Omental fat pad (tissue), 4 donors: ENCODE data around the gene ABCC3. TPM values are rescaled to one million over a fixed set of nuclear protein-coding genes. Genes with fewer than 3 reads are reported as not detected.
A peak's percentile ranks its signal among the peaks of the same experiment; 100 is the strongest.

Experiments
- ATAC-seq: fragments of 150-250 bp; one replicate; pipeline ENCODE4 v1.9.1; 2016; ENCODE audit warnings: mild to moderate bottlenecking, moderate library complexity; ENCODE audit not compliant: low FRiP score
- DNase-seq: peaks from one replicate; pipeline ENCODE4 v3.0.0-alpha.2; 2019; ENCODE audit warnings: low spot score
- total RNA-seq, 4 donors: library from RNA; depleted of rRNA; stranded (reverse); fragments of >200 nt; gene quantifications; one replicate each; pipeline ENCODE4 v1.1.0, GENCODE V29; 2016
- TF ChIP-seq, protein P1 (sequence below), 3 donors: fragments of 450-650 bp; IDR thresholded peaks; one replicate each; pipeline ENCODE4 v1.5.1; 2016 to 2017; ENCODE audit warnings: antibody characterized with exemption in 3 of 3, mild to moderate bottlenecking in 3 of 3, moderate library complexity in 2 of 3

Gene ABCC3
- total RNA-seq, 4 donors from 2014 or later, result 2.8 to 19.9 (median 11.1) TPM

DNA sequence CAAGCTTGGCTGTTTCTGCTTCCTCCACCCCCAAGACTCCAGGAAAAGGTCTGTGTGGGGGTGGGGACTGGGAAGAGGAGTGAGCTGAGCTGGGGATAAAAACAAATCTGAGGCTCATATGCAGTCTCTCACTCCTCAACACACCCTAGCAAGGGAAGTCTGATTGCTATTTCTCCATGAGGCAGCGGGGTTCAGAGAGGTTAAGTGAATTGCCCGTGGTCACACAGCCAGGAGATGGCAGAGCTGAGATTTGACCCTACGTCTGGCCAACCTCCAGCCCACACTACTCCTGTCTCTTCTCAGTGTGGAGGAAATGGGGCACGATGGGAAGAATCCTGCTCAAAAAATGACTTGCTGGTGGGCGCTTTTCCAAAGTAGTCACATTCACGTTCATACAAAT lies 4.8 kb upstream of the ABCC3 start:
- DNase-seq, result no peak
- TF ChIP-seq, protein P1, sequence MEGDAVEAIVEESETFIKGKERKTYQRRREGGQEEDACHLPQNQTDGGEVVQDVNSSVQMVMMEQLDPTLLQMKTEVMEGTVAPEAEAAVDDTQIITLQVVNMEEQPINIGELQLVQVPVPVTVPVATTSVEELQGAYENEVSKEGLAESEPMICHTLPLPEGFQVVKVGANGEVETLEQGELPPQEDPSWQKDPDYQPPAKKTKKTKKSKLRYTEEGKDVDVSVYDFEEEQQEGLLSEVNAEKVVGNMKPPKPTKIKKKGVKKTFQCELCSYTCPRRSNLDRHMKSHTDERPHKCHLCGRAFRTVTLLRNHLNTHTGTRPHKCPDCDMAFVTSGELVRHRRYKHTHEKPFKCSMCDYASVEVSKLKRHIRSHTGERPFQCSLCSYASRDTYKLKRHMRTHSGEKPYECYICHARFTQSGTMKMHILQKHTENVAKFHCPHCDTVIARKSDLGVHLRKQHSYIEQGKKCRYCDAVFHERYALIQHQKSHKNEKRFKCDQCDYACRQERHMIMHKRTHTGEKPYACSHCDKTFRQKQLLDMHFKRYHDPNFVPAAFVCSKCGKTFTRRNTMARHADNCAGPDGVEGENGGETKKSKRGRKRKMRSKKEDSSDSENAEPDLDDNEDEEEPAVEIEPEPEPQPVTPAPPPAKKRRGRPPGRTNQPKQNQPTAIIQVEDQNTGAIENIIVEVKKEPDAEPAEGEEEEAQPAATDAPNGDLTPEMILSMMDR (IDR thresholded peaks at IDR 0.05), result no peak
- no peak for ATAC-seq

DNA sequence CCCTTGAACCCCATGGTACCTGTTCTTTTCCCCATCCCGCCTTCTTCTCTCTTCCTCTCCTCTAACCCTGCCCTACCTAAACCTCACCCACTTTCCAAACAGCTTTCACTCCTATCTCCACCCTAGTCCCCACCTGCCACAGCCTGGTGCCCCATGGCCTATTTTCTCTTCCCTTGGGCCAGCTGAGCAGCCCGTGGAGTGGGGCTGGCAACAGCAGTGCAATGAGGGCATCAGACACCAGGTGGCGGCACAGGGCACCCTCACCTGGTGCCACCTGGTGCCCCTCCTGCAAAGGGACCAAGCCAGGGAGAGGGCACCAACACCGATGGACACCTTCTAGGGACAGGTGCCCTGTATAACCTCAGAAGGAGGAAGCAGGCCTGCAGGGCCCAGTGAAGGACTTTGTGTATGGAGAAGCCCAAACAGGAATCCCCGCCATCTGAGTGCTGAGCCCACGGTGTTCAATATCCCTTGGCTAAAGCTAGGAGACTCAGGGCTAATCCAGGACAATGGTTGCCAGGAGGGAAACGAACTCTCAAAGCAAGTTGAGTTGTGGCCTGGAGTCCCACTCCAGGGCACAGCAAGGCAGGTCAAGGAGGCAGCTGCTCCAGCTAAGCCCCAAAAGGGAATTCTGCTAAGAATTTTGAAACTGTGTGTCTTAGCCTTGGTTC lies 4.0 kb upstream of the ABCC3 start:
- TF ChIP-seq, protein P1 (IDR thresholded peaks at IDR 0.05), result peak in 1 of 3 donors; percentile 33
- no peak for ATAC-seq
- DNase-seq, result no peak

DNA sequence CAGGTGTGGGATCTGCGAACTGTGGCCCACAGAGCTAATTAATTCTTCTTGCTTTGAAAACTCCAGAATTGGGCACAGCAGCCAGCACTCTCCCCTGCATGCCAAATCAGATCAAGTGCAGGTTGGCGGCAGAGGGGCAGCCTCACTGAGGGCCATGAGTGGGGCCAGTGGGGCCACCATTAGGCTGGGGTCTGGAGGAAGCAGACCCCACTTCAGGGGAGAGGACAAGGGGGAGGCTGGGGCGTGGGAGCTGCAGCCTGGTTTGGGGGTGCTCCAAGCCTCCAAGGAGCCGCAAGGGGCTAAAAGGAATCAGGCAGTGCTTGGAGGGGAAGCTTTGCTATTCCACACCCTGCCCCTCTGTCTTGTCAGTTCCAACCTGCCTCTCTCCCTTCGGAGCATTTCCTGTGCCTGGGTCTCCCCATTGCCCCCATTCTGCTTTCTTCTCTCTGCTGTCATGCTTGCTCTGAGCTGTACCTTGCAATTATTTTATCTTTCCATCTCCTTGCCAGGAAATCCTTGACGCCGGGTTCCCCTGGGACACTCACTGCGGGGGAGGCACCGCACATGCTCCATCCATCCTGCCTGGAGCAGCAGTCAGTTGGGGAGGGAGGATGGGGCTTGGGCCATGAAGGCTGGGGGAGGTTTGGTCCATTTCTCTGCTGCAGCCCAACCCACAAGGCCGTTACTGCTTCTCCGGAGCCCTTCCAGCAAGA lies 3.3 kb upstream of the ABCC3 start:
- DNase-seq (no peak), ATAC-seq (no peak)
- TF ChIP-seq, protein P1 (IDR thresholded peaks at IDR 0.05), result no peak

DNA sequence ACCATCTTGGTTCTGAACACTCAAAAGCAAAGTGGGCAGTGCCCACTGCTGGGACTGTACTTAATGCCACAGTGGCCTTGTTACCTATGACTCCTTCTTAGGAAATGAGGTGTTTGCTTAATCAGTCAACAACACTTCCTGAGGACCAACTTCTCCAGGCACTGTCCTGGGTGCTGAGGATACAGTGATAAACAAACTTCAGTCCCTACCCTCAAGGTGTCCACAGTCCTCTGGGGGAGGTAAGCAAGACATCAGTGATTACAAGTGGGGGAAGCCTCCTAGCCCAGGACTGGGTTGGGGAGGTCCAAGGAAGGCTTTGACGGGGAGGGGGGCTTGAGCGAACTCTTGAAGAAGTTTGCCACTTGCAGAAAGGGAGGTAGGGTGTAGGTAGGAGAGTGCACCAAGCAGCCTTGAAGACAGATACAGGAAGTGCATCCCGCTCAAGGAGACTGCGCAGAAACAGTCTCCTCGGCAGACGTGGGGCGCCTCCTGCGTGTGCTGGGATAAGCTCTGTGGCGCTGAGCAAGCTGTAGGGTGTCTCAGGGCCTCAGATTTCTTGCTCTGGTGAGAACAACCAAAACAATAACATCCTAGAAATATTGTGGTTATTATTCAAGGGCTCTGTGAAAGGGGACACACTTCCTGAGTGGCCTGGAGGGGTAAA lies 2.6 kb upstream of the ABCC3 start:
- no peak for ATAC-seq

DNA sequence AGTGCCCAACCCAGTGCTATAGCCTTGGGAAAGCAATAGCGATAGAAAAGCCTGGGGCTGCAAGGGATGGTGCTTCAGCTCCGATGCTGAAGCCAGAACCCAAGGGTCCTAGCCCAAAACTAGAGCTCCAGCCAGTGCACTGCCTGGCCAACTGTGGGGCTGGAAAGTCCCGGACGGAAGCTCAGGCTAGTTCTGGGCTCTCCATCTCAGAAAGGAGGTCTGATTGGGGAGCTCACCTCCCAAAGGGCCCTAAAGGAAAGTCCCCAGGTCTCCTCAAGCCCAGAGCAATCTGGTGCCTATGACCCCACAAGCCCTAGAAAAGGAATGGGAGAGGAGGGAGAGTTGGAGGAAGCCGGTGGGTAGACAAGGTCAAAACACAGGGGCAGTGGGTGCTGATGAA lies 2.0 kb upstream of the ABCC3 start:
- no peak for DNase-seq
- TF ChIP-seq, protein P1 (IDR thresholded peaks at IDR 0.05), result no peak
- no peak for ATAC-seq

More for the DNA sequence above, 2.6 kb upstream of the ABCC3 start:
- DNase-seq, result no peak
- TF ChIP-seq, protein P1 (IDR thresholded peaks at IDR 0.05), result no peak

DNA sequence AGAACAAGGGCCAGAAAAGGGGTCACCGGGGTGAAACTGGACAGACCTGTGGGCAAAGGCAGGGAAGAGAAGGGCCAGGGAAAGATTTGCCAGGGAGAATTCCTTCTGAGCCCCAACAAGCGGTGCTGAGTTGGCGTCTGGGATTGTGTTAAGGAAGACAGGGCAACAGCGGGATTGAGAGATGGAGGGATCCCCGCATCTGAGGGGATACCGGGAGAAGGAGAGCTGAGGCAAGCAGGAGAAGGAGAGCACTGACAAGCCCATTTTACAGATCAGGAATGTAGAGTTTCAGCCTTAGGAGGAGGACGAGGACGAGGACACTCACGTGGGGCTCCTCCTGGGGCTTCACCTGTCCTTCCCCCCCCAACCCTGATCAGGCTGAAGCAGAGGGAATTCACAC lies 998 bp upstream of the ABCC3 start:
- DNase-seq (no peak), ATAC-seq (no peak)
- TF ChIP-seq, protein P1 (IDR thresholded peaks at IDR 0.05), result no peak
